ENCODE results near the gene KIAA1217. TPM values are rescaled to one million over a fixed set of nuclear protein-coding genes. Genes with fewer than 3 reads are reported as not detected.

KIAA1217 gene
- total RNA-seq, 4 donors from 2014 or later: 46.9 to 108 (median 61.5) TPM

GRCh38 chr10:24501056-24501711, 292.2 kb downstream of the KIAA1217 start:
- Histone ChIP-seq H3K4me1 (no peaks in the 10 kb centered on the region), H3K27ac (no peak overlapping the region), H3K36me3 (peaks cover 0 to 25% (median 0%) of the 10 kb centered on the region in 3 donors), H3K4me3 (no peak overlapping the region), H3K27me3 (no peaks in the 10 kb centered on the region), H3K9me3 (no peaks in the 10 kb centered on the region)
- DNase-seq: peak in 1 of 3 donors; percentile 41
- TF ChIP-seq CTCF (IDR thresholded peaks at IDR 0.05): no peak
- TF ChIP-seq POLR2A (IDR thresholded peaks at IDR 0.05): no peak

GRCh38 chr10:24502006-24502405, 293.1 kb downstream of the KIAA1217 start:
- H3K9me3 ChIP-seq: no peaks in the 10 kb centered on the region
- no peaks in the 10 kb centered on the region for H3K4me1 ChIP-seq
- H3K27ac ChIP-seq: no peak overlapping the region
- TF ChIP-seq POLR2A (IDR thresholded peaks at IDR 0.05) (no peak), CTCF (IDR thresholded peaks at IDR 0.05) (no peak)
- no peak overlapping the region for H3K4me3 ChIP-seq
- no peak for DNase-seq
- no peaks in the 10 kb centered on the region for H3K27me3 ChIP-seq
- H3K36me3 ChIP-seq: peaks cover 0 to 20% (median 0%) of the 10 kb centered on the region in 3 donors

- Histone ChIP-seq H3K27ac (no peak overlapping the region), H3K9me3 (no peaks in the 10 kb centered on the region), H3K27me3 (no peaks in the 10 kb centered on the region), H3K36me3 (peaks cover 0 to 21% (median 0%) of the 10 kb centered on the region in 3 donors), H3K4me3 (no peak overlapping the region), H3K4me1 (no peaks in the 10 kb centered on the region)
- no peak for DNase-seq
- no peak for TF ChIP-seq POLR2A (IDR thresholded peaks at IDR 0.05)
- no peak for TF ChIP-seq CTCF (IDR thresholded peaks at IDR 0.05)
These were observed 294.0 kb downstream of the KIAA1217 start for GRCh38 chr10:24502801-24503460.

- no peak overlapping the region for H3K27ac ChIP-seq
- TF ChIP-seq POLR2A (IDR thresholded peaks at IDR 0.05) (no peak), CTCF (IDR thresholded peaks at IDR 0.05) (peak in 4 of 6 experiments; percentile 38 to 76 (median 72))
- peak in 1 of 3 donors; percentile 72 for DNase-seq
- H3K36me3 ChIP-seq: peaks cover 0 to 21% (median 0%) of the 10 kb centered on the region in 3 donors
- no peaks in the 10 kb centered on the region for H3K9me3 ChIP-seq
- no peaks in the 10 kb centered on the region for H3K27me3 ChIP-seq
- H3K4me1 ChIP-seq: no peaks in the 10 kb centered on the region
- no peak overlapping the region for H3K4me3 ChIP-seq
These were observed 294.8 kb downstream of the KIAA1217 start for GRCh38 chr10:24503461-24504320.

- DNase-seq: no peak
- Histone ChIP-seq H3K4me3 (no peak overlapping the region), H3K4me1 (no peaks in the 10 kb centered on the region), H3K27me3 (no peaks in the 10 kb centered on the region), H3K36me3 (peaks cover 0 to 21% (median 0%) of the 10 kb centered on the region in 3 donors), H3K27ac (no peak overlapping the region), H3K9me3 (no peaks in the 10 kb centered on the region)
- TF ChIP-seq CTCF (IDR thresholded peaks at IDR 0.05): no peak
- no peak for TF ChIP-seq POLR2A (IDR thresholded peaks at IDR 0.05)
These were observed 296.8 kb downstream of the KIAA1217 start for GRCh38 chr10:24505759-24506158.
